Adrenal gland (tissue), 12 donors: ENCODE results near the gene COL19A1. TPM values are rescaled to one million over a fixed set of nuclear protein-coding genes. Genes with fewer than 3 reads are reported as not detected.

ENCODE experiments used
- DNase-seq, 7 donors: peaks; one replicate each; pipeline ENCODE4 v3.0.0-alpha.2; 2019 to 2020
- H3K27ac ChIP-seq, 5 donors: fragments of 200-600 bp; sonication (generic) in 4 of 5; 1 replicate in 3 of 5; 2 replicates in 2 of 5; pipeline versions ENCODE4 v1.5.1 to v1.8.0; 2016 to 2020; ENCODE audit warnings: mild to moderate bottlenecking in 1 of 5
- H3K27me3 ChIP-seq: fragments of 200-600 bp; 2 replicates; pipeline ENCODE4 v1.8.0; 2021
- H3K36me3 ChIP-seq, 2 donors: fragments of 200-600 bp; replicated peaks in 1 of 2; 1 replicate in 1 of 2; 2 replicates in 1 of 2; pipeline versions ENCODE4 v1.5.1 to v1.8.0; 2018 to 2022
- H3K4me1 ChIP-seq, 2 donors: fragments of 200-600 bp; replicated peaks in 1 of 2; 1 replicate in 1 of 2; 2 replicates in 1 of 2; pipeline versions ENCODE4 v1.5.1 to v1.8.0; 2018 to 2021
- H3K4me3 ChIP-seq, 4 donors: fragments of 200-600 bp; sonication (generic) in 3 of 4; one replicate each; pipeline ENCODE4 v1.5.1; 2016 to 2018
- H3K9me3 ChIP-seq, 3 donors: fragments of 200-600 bp; sonication (generic) in 1 of 3; replicated peaks in 1 of 3; 1 replicate in 2 of 3; 2 replicates in 1 of 3; pipeline versions ENCODE4 v1.5.1 to v1.8.0; 2016 to 2021
- CTCF ChIP-seq, 6 experiments: fragments of 450-650 bp in 4 of 6; fragments of 200-600 bp in 2 of 6; sonication (generic) in 1 of 6; IDR thresholded peaks; 1 replicate in 5 of 6; 2 replicates in 1 of 6; pipeline versions ENCODE4 v1.5.1 to v1.8.0; 2016 to 2021; ENCODE audit warnings: antibody characterized with exemption in 6 of 6, mild to moderate bottlenecking in 2 of 6, moderate library complexity in 1 of 6
- POLR2A ChIP-seq, 2 donors: fragments of 450-650 bp; IDR thresholded peaks; one replicate each; pipeline ENCODE4 v1.6.1; 2017; ENCODE audit warnings: antibody characterized with exemption in 2 of 2, mild to moderate bottlenecking in 2 of 2, moderate library complexity in 1 of 2
- WGBS, 4 donors: extraction: QIAGEN DNeasy Blood & Tissue Kit in 2 of 4; methylation state at CpG; one replicate each; pipeline versions ENCODE4 v1.1.5 to v1.1.7; 2013 to 2017; 5-methylcytosine and 5-hydroxymethylcytosine counted together
- intact Hi-C, 2 donors: fragments of 100-400 bp; cut with DNase I; formaldehyde crosslinking; loops; one replicate each; pipeline versions ENCODE4 v1.14.1 to v1.15.0; 2022 to 2023
- polyA plus RNA-seq, 3 donors: library from polyadenylated mRNA; stranded (reverse); fragments of 200-250 nt in 2 of 3; fragments of 350-450 nt in 1 of 3; fragmentation: Illumina TruSeq in 1 of 3; extraction: RNeasy Lipid Tissue Mini Kit (QIAGEN cat#74804) in 1 of 3; gene quantifications; one replicate each; pipeline ENCODE4 v1.2.3, GENCODE V29; 2013 to 2014
- total RNA-seq, 9 donors: library from RNA; depleted of rRNA in 4 of 9; stranded (reverse); fragments of >200 nt in 4 of 9; fragments of 120-200 nt in 1 of 9; fragmentation: NEBNext Ultra II Directional in 1 of 9; extraction: Animal tissue kit (Norgen Biotek cat#: 25700) in 1 of 9; gene quantifications; one replicate each; pipeline versions ENCODE4 v1.1.0 to v1.2.4, GENCODE V29; 2013 to 2023
- donor health status: healthy with polysubstance abuse.
- donor health status: Bipolar disorder and iron deficiency.
- donor health status: DM: yes; HTN: yes; CAD: no.
- donor health status: DM: no; HTN: no; CAD: no.
- donor health status: DM: no; HTN: no; CAD: no.
- donor health status: DM: yes; HTN: yes; CAD: no.

The COL19A1 gene
- total and polyA plus RNA-seq, 12 donors, result under 0.01 to 0.32 (median 0.11) TPM; not detected in 5

- H3K36me3 ChIP-seq, result no peaks in the 10 kb centered on the region
- intact Hi-C loops, result no loop called here
- no peak for TF ChIP-seq CTCF (IDR thresholded peaks at IDR 0.05)
- no peak for TF ChIP-seq POLR2A (IDR thresholded peaks at IDR 0.05)
- no peaks in the 10 kb centered on the region for H3K4me1 ChIP-seq
- DNase-seq, result no peak
- no peaks in the 10 kb centered on the region for H3K9me3 ChIP-seq
- 63 to 71% (median 65%) methylated on average over 6 of the region's 6 CpGs for WGBS, 4 donors
- no peak overlapping the region for H3K27ac ChIP-seq
- H3K27me3 ChIP-seq, result no peaks in the 10 kb centered on the region
- no peak overlapping the region for H3K4me3 ChIP-seq
These were observed 355.5 kb downstream of the COL19A1 start for GRCh38 chr6:70221715-70222438.

- H3K9me3 ChIP-seq, result no peaks in the 10 kb centered on the region
- H3K4me3 ChIP-seq, result no peak overlapping the region
- H3K27ac ChIP-seq, result no peak overlapping the region
- H3K4me1 ChIP-seq, result no peaks in the 10 kb centered on the region
- no peak for DNase-seq
- TF ChIP-seq CTCF (IDR thresholded peaks at IDR 0.05) (no peak), POLR2A (IDR thresholded peaks at IDR 0.05) (no peak)
- no peaks in the 10 kb centered on the region for H3K36me3 ChIP-seq
- intact Hi-C loops, result no loop called here
- whole genome bisulfite sequencing, 4 donors, result 51 to 67% (median 60%) methylated on average over 2 of the region's 2 CpGs
- no peaks in the 10 kb centered on the region for H3K27me3 ChIP-seq
These were observed 356.0 kb downstream of the COL19A1 start for GRCh38 chr6:70222439-70222749.

- no peak for TF ChIP-seq CTCF (IDR thresholded peaks at IDR 0.05)
- Histone ChIP-seq H3K27me3 (no peaks in the 10 kb centered on the region), H3K36me3 (no peaks in the 10 kb centered on the region), H3K27ac (no peak overlapping the region), H3K4me1 (no peaks in the 10 kb centered on the region), H3K9me3 (no peaks in the 10 kb centered on the region), H3K4me3 (no peak overlapping the region)
- WGBS, 4 donors, result 82 to 100% (median 93%) methylated on average over 2 of the region's 2 CpGs
- intact Hi-C loops, result no loop called here
- no peak for DNase-seq
These were observed 358.7 kb downstream of the COL19A1 start for GRCh38 chr6:70225055-70225454.

GRCh38 chr6:70231311-70231710 is 365.0 kb downstream of the COL19A1 start:
- no peak overlapping the region for H3K27ac ChIP-seq
- WGBS, 4 donors, result 71 to 82% (median 76%) methylated on average over 2 of the region's 2 CpGs
- no peak for TF ChIP-seq POLR2A (IDR thresholded peaks at IDR 0.05)
- no peak for TF ChIP-seq CTCF (IDR thresholded peaks at IDR 0.05)
- H3K36me3 ChIP-seq, result no peaks in the 10 kb centered on the region
- intact Hi-C loops, result no loop called here
- H3K4me3 ChIP-seq, result no peak overlapping the region
- no peaks in the 10 kb centered on the region for H3K9me3 ChIP-seq
- H3K4me1 ChIP-seq, result no peaks in the 10 kb centered on the region
- no peak for DNase-seq
- H3K27me3 ChIP-seq, result no peaks in the 10 kb centered on the region
